A549 (cell line): ENCODE data around the gene CAMK1G.

ENCODE experiments used
- BHLHE40 ChIP-seq: IDR thresholded peaks from 2 replicates; pipeline ENCODE4 v1.6.1; 2012; ENCODE audit warnings: low read depth, low read length, inconsistent platforms
- CHD2 ChIP-seq: fragments of 150-350 bp; IDR thresholded peaks from 2 replicates; pipeline ENCODE4 v1.6.1; 2014; ENCODE audit warnings: low read length; ENCODE audit not compliant: partially characterized antibody
- CHD4 ChIP-seq: fragments of 200-600 bp; sonication (generic); IDR thresholded peaks from 2 replicates; pipeline ENCODE4 v1.6.1; 2016; ENCODE audit warnings: antibody characterized with exemption, mild to moderate bottlenecking, borderline replicate concordance
- CTCF ChIP-seq: fragments of >200 bp; sonication (Bioruptor Twin); formaldehyde crosslinking; IDR thresholded peaks from 3 replicates; pipeline ENCODE4 v1.5.1; 2016
- EP300 ChIP-seq, 2 experiments: fragments of >200 bp; sonication (Bioruptor Twin); formaldehyde crosslinking; IDR thresholded peaks; 2 replicates in 1 of 2; 3 replicates in 1 of 2; pipeline ENCODE4 v1.6.1; 2016 to 2017
- GATA3 ChIP-seq: IDR thresholded peaks from 2 replicates; pipeline ENCODE4 v1.6.1; 2012; ENCODE audit warnings: borderline replicate concordance
- KDM1A ChIP-seq: fragments of 200-600 bp; sonication (generic); IDR thresholded peaks from 2 replicates; pipeline ENCODE4 v1.6.1; 2016; ENCODE audit warnings: low read depth, mild to moderate bottlenecking
- POLR2A ChIP-seq: IDR thresholded peaks from 2 replicates; pipeline ENCODE4 v1.6.1; 2012; ENCODE audit warnings: mild to moderate bottlenecking, low read length
- RAD21 ChIP-seq, 2 experiments: fragments of >200 bp in 1 of 2; sonication (Bioruptor Twin) in 1 of 2; formaldehyde crosslinking in 1 of 2; IDR thresholded peaks in 1 of 2; conservative IDR thresholded peaks in 1 of 2; 2 replicates in 1 of 2; 3 replicates in 1 of 2; pipeline ENCODE4 v1.6.1; 2012 to 2018; ENCODE audit warnings: inconsistent platforms in 1 of 2
- ZSCAN20 ChIP-seq: fragments of 250-450 bp; sonication (Bioruptor Pico); IDR thresholded peaks from 2 replicates; pipeline ENCODE4 v1.8.0; 2022; ENCODE audit warnings: mild to moderate bottlenecking, moderate library complexity

- TF ChIP-seq CTCF: no peak
- no peak for TF ChIP-seq CHD2
- TF ChIP-seq RAD21 (conservative IDR thresholded peaks at IDR 0.05 in 1 of 2, IDR thresholded peaks at IDR 0.05 in 1 of 2): no peak
- TF ChIP-seq KDM1A: no peak
- TF ChIP-seq POLR2A: no peak
- no peak for TF ChIP-seq GATA3
- TF ChIP-seq ZSCAN20 (CRISPR knock-in tag): no peak
- no peak for TF ChIP-seq BHLHE40
- no peak for TF ChIP-seq EP300 (IDR thresholded peaks at IDR 0.05)
- no peak for TF ChIP-seq CHD4
Measured at GRCh38 chr1:209647156-209647555, 63.6 kb downstream of the CAMK1G start.
